Adrenal gland (tissue), 12 donors: ENCODE data around the gene NAV2. TPM values are rescaled to one million over a fixed set of nuclear protein-coding genes. Genes with fewer than 3 reads are reported as not detected.

Source experiments
- DNase-seq, 7 donors: peaks; one replicate each; pipeline ENCODE4 v3.0.0-alpha.2; 2019 to 2020
- H3K27ac ChIP-seq, 5 donors: fragments of 200-600 bp; sonication (generic) in 4 of 5; 1 replicate in 3 of 5; 2 replicates in 2 of 5; pipeline versions ENCODE4 v1.5.1 to v1.8.0; 2016 to 2020; ENCODE audit warnings: mild to moderate bottlenecking in 1 of 5
- H3K27me3 ChIP-seq: fragments of 200-600 bp; 2 replicates; pipeline ENCODE4 v1.8.0; 2021
- H3K36me3 ChIP-seq, 2 donors: fragments of 200-600 bp; replicated peaks in 1 of 2; 1 replicate in 1 of 2; 2 replicates in 1 of 2; pipeline versions ENCODE4 v1.5.1 to v1.8.0; 2018 to 2022
- H3K4me1 ChIP-seq, 2 donors: fragments of 200-600 bp; replicated peaks in 1 of 2; 1 replicate in 1 of 2; 2 replicates in 1 of 2; pipeline versions ENCODE4 v1.5.1 to v1.8.0; 2018 to 2021
- H3K4me3 ChIP-seq, 4 donors: fragments of 200-600 bp; sonication (generic) in 3 of 4; one replicate each; pipeline ENCODE4 v1.5.1; 2016 to 2018
- H3K9me3 ChIP-seq, 3 donors: fragments of 200-600 bp; sonication (generic) in 1 of 3; replicated peaks in 1 of 3; 1 replicate in 2 of 3; 2 replicates in 1 of 3; pipeline versions ENCODE4 v1.5.1 to v1.8.0; 2016 to 2021
- CTCF ChIP-seq, 6 experiments: fragments of 450-650 bp in 4 of 6; fragments of 200-600 bp in 2 of 6; sonication (generic) in 1 of 6; IDR thresholded peaks; 1 replicate in 5 of 6; 2 replicates in 1 of 6; pipeline versions ENCODE4 v1.5.1 to v1.8.0; 2016 to 2021; ENCODE audit warnings: antibody characterized with exemption in 6 of 6, mild to moderate bottlenecking in 2 of 6, moderate library complexity in 1 of 6
- POLR2A ChIP-seq, 2 donors: fragments of 450-650 bp; IDR thresholded peaks; one replicate each; pipeline ENCODE4 v1.6.1; 2017; ENCODE audit warnings: antibody characterized with exemption in 2 of 2, mild to moderate bottlenecking in 2 of 2, moderate library complexity in 1 of 2
- WGBS, 4 donors: extraction: QIAGEN DNeasy Blood & Tissue Kit in 2 of 4; methylation state at CpG; one replicate each; pipeline versions ENCODE4 v1.1.5 to v1.1.7; 2013 to 2017; 5-methylcytosine and 5-hydroxymethylcytosine counted together
- intact Hi-C, 2 donors: fragments of 100-400 bp; cut with DNase I; formaldehyde crosslinking; loops; one replicate each; pipeline versions ENCODE4 v1.14.1 to v1.15.0; 2022 to 2023
- polyA plus RNA-seq, 3 donors: library from polyadenylated mRNA; stranded (reverse); fragments of 200-250 nt in 2 of 3; fragments of 350-450 nt in 1 of 3; fragmentation: Illumina TruSeq in 1 of 3; extraction: RNeasy Lipid Tissue Mini Kit (QIAGEN cat#74804) in 1 of 3; gene quantifications; one replicate each; pipeline ENCODE4 v1.2.3, GENCODE V29; 2013 to 2014
- total RNA-seq, 9 donors: library from RNA; depleted of rRNA in 4 of 9; stranded (reverse); fragments of >200 nt in 4 of 9; fragments of 120-200 nt in 1 of 9; fragmentation: NEBNext Ultra II Directional in 1 of 9; extraction: Animal tissue kit (Norgen Biotek cat#: 25700) in 1 of 9; gene quantifications; one replicate each; pipeline versions ENCODE4 v1.1.0 to v1.2.4, GENCODE V29; 2013 to 2023
- donor health status: healthy with polysubstance abuse.
- donor health status: Bipolar disorder and iron deficiency.
- donor health status: DM: yes; HTN: yes; CAD: no.
- donor health status: DM: no; HTN: no; CAD: no.
- donor health status: DM: no; HTN: no; CAD: no.
- donor health status: DM: yes; HTN: yes; CAD: no.

NAV2 gene
- total and polyA plus RNA-seq, 12 donors, result 1.6 to 9.2 (median 5.5) TPM

- Histone ChIP-seq H3K27ac (no peak overlapping the region), H3K9me3 (no peaks in the 10 kb centered on the region), H3K4me1 (no peaks in the 10 kb centered on the region), H3K27me3 (no peaks in the 10 kb centered on the region), H3K36me3 (no peaks in the 10 kb centered on the region), H3K4me3 (no peak overlapping the region)
- peak in 4 of 7 donors; percentile 11 to 71 (median 38) for DNase-seq
- TF ChIP-seq CTCF (IDR thresholded peaks at IDR 0.05) (no peak), POLR2A (IDR thresholded peaks at IDR 0.05) (no peak)
- WGBS, 4 donors, result 73 to 81% (median 77%) methylated on average over 14 of the region's 14 CpGs
- intact Hi-C loops, result no loop called here
Measured at GRCh38 chr11:19673924-19674729, 38.5 kb upstream of the NAV2 start.

- whole genome bisulfite sequencing, 4 donors, result 79 to 90% (median 80%) methylated on average over 3 of the region's 3 CpGs
- Histone ChIP-seq H3K36me3 (no peaks in the 10 kb centered on the region), H3K27ac (no peak overlapping the region), H3K4me3 (no peak overlapping the region), H3K9me3 (no peaks in the 10 kb centered on the region), H3K4me1 (peaks cover 4 to 5% of the 10 kb centered on the region in 2 donors), H3K27me3 (no peaks in the 10 kb centered on the region)
- TF ChIP-seq POLR2A (IDR thresholded peaks at IDR 0.05) (no peak), CTCF (IDR thresholded peaks at IDR 0.05) (no peak)
- DNase-seq, result no peak
- intact Hi-C loops, result no loop called here
Measured at GRCh38 chr11:19674836-19675235, 37.8 kb upstream of the NAV2 start.

DNA sequence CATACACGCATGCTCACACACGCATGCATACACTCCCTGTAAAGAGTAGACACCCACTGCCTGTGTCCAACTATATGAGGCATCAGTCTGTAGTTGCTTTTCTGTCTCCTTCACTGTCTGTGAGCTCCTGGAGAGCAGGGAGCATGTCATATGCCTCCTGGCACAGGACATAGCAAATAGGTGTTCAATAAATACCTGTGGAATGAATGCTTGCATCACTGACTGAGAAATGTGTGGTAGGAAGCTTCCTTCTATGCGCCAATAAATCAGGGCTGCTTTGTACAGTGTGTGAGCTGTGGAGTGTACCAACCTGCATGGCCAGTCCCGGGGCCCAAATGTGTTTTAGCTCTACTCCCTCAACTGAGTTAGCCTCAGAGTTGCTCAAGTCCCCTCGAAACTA, 37.2 kb upstream of the NAV2 start:
- Histone ChIP-seq H3K4me1 (peaks cover 8 to 9% of the 10 kb centered on the region in 2 donors), H3K27me3 (no peaks in the 10 kb centered on the region), H3K4me3 (no peak overlapping the region), H3K9me3 (no peaks in the 10 kb centered on the region), H3K27ac (no peak overlapping the region), H3K36me3 (no peaks in the 10 kb centered on the region)
- DNase-seq, result no peak
- no peak for TF ChIP-seq POLR2A (IDR thresholded peaks at IDR 0.05)
- no peak for TF ChIP-seq CTCF (IDR thresholded peaks at IDR 0.05)
- WGBS, 4 donors, result 90 to 95% (median 92%) methylated on average over 5 of the region's 5 CpGs
- intact Hi-C loops, result no loop called here

GRCh38 chr11:19676475-19677380, 35.9 kb upstream of the NAV2 start:
- intact Hi-C loops, result no loop called here
- H3K27me3 ChIP-seq, result no peaks in the 10 kb centered on the region
- TF ChIP-seq CTCF (IDR thresholded peaks at IDR 0.05) (no peak), POLR2A (IDR thresholded peaks at IDR 0.05) (no peak)
- peak overlapping the region in 1 of 5 donors; percentile 68 for H3K27ac ChIP-seq
- peaks cover 18% of the 10 kb centered on the region in 2 donors for H3K4me1 ChIP-seq
- H3K9me3 ChIP-seq, result no peaks in the 10 kb centered on the region
- WGBS, 4 donors, result 82 to 86% (median 85%) methylated on average over 8 to 15 of the region's 15 CpGs
- H3K36me3 ChIP-seq, result no peaks in the 10 kb centered on the region
- DNase-seq, result peak in 2 of 7 donors; percentile 17 to 29
- H3K4me3 ChIP-seq, result no peak overlapping the region
